Measurements from ENCODE around the gene FBXO42. TPM values are rescaled to one million over a fixed set of nuclear protein-coding genes. Genes with fewer than 3 reads are reported as not detected.

Gene FBXO42
- total and polyA plus RNA-seq, 2 experiments from 2014 or later: 6.0 to 20.7 TPM

- no peak for TF ChIP-seq ZNF462 (CRISPR knock-in tag; IDR thresholded peaks at IDR 0.05)
- TF ChIP-seq NANOG (IDR thresholded peaks at IDR 0.05; ENCODE audit: borderline replicate concordance): no peak
Measured at GRCh38 chr1:16281765-16282164, 70.5 kb downstream of the FBXO42 start (continued).

- H3K27ac ChIP-seq (ENCODE audit: low read depth): no peak overlapping the region
- no peaks in the 10 kb centered on the region for H3K4me1 ChIP-seq (ENCODE audit: insufficient read depth)
- DNase-seq (ENCODE audit: low spot score) (no peak), ATAC-seq (no peak)
- peaks cover 5% of the 10 kb centered on the region; the same call in 1 of the 2 replicates for H3K79me2 ChIP-seq (replicated peaks; ENCODE audit: insufficient read depth)
- H3K4me1 Mint-ChIP-seq: no peaks in the 10 kb centered on the region
- no peak overlapping the region for H3K4me2 ChIP-seq
- no peaks in the 10 kb centered on the region for H3K27me3 ChIP-seq (ENCODE audit: insufficient read depth)
- TF ChIP-seq ZNF331 (CRISPR knock-in tag; IDR thresholded peaks at IDR 0.05; ENCODE audit: low read depth) (no peak), REST (IDR thresholded peaks at IDR 0.05; ENCODE audit: unreplicated experiment) (no peak), ETS1 (IDR thresholded peaks at IDR 0.05) (no peak)
- H3K4me3 Mint-ChIP-seq: no peak overlapping the region
- H3K36me3 Mint-ChIP-seq (ENCODE audit: low read depth): no peaks in the 10 kb centered on the region; the same call in 2 of the 3 replicates
- H4K20me1 ChIP-seq (replicated peaks; ENCODE audit: insufficient read depth): no peaks in the 10 kb centered on the region; the same call in 1 of the 2 replicates
- no peaks in the 10 kb centered on the region for H3K27me3 Mint-ChIP-seq (ENCODE audit: insufficient read depth, low read depth, poor library complexity)
- no peak overlapping the region for H2AFZ ChIP-seq
- H3K27ac Mint-ChIP-seq: no peak overlapping the region
- H3K9me3 Mint-ChIP-seq: no peaks in the 10 kb centered on the region
- no peaks in the 10 kb centered on the region for H3F3A ChIP-seq (replicated peaks; ENCODE audit: low read depth)
- H3K4me3 ChIP-seq: no peak overlapping the region
- no peaks in the 10 kb centered on the region for H3K36me3 ChIP-seq (ENCODE audit: insufficient read depth)
- no peaks in the 10 kb centered on the region for H3K9me2 ChIP-seq (ENCODE audit: insufficient read depth)
Measured at GRCh38 chr1:16279186-16279585, 73.1 kb downstream of the FBXO42 start.
